Measurements from ENCODE around the gene LGR4. TPM values are rescaled to one million over a fixed set of nuclear protein-coding genes. Genes with fewer than 3 reads are reported as not detected.

The LGR4 gene
- total RNA-seq, result 5.3 and 8.6 TPM in 2 replicates

GRCh38 chr11:27472398-27473016, at the start of gene LGR4:
LGR4 (minus strand) TSS chr11:27472790; CDS start chr11:27472302, 488 bp downstream.

GRCh38 chr11:27506200-27507182, 33.9 kb upstream of the LGR4 start, which contains the start of gene LIN7C:
LIN7C (minus strand) TSS chr11:27506769; CDS start chr11:27506752, 17 bp downstream.

GRCh38 chr11:27362749-27363575, 109.6 kb downstream of the LGR4 start, which contains the start of gene CCDC34:
CCDC34 (minus strand) TSS chr11:27363215; CDS start chr11:27363194, 21 bp downstream.

Other genes with a start within 250 kb of the LGR4 start
- gene CCDC34, start 109.6 kb downstream of the LGR4 start, total RNA-seq, result 4.3 and 6.3 TPM in 2 replicates
- gene LIN7C, start 34.0 kb upstream of the LGR4 start, total RNA-seq, result 33.7 and 42.2 TPM in 2 replicates
- 9.1 and 15.6 TPM in 2 replicates for gene BDNF, start 227.7 kb upstream of the LGR4 start, total RNA-seq

All from epithelial cell of alveolus of lung (primary cell).